Adipocyte (in vitro differentiated cells): ENCODE data around the gene POMGNT1.
A peak's percentile ranks its signal among the peaks of the same experiment; 100 is the strongest.

ENCODE experiments used
- DNase-seq: peaks from one replicate; pipeline ENCODE4 v3.0.0-alpha.2; 2015; ENCODE audit warnings: low read depth
- H3K27me3 ChIP-seq: replicated peaks from 2 replicates; pipeline ENCODE4 v1.7.0; 2013; ENCODE audit warnings: mild to moderate bottlenecking, low read length, moderate library complexity; ENCODE audit not compliant: control insufficient read depth, insufficient read depth
- H3K36me3 ChIP-seq: 2 replicates; pipeline ENCODE4 v1.7.0; 2013; ENCODE audit warnings: low read length, mild to moderate bottlenecking, moderate library complexity; ENCODE audit not compliant: control insufficient read depth, insufficient read depth, severe bottlenecking
- H3K4me1 ChIP-seq: 2 replicates; pipeline ENCODE4 v1.7.0; 2013; ENCODE audit warnings: mild to moderate bottlenecking, low read length, moderate library complexity; ENCODE audit not compliant: control insufficient read depth, insufficient read depth
- H3K4me3 ChIP-seq: 2 replicates; pipeline ENCODE4 v1.7.0; 2013; ENCODE audit warnings: mild to moderate bottlenecking, low read length, moderate library complexity
- H3K9ac ChIP-seq: 2 replicates; pipeline ENCODE4 v1.7.0; 2013; ENCODE audit warnings: mild to moderate bottlenecking, low read length, moderate library complexity
- H3K9me3 ChIP-seq: 2 replicates; pipeline ENCODE4 v1.7.0; 2013; ENCODE audit warnings: mild to moderate bottlenecking, low read length, moderate library complexity; ENCODE audit not compliant: control insufficient read depth

The POMGNT1 gene

DNA sequence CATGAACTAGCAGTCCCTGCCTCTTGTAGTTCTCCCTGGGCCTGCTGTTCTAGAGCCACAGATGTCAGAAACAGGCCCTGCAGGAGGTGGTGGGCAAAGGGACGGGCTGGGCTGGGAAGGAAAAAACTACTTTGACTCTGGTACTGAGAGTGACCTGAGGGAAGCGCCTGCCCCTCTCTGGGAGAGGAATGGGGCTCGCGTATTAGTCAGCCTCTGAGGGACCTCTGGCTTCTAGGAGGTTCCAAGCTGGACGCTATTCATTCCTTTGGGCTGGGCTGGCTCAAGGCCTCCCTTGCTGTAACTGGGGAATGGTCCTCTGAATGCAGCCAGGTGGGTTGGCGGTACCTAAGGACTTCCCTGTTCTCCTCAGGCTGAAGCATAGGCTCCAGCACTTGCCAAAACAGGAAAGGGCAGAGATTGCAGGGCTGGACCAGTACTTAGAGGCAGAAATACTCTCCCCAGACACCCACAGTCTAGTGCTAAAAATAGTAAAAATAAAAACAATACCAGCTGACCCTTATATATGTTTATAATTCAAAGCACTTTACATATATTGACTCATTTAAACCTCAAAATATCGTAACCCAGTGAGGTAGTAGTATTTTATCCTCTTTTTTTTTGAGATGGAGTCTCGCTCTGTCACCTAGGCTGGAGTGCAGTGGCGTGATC, 7.1 kb downstream of the POMGNT1 start:
- DNase-seq: no peak
- no peak overlapping the region for H3K4me3 ChIP-seq
- no peaks in the 10 kb centered on the region for H3K27me3 ChIP-seq
- H3K9ac ChIP-seq: no peak overlapping the region
- H3K36me3 ChIP-seq: peaks cover 64% of the 10 kb centered on the region
- peaks cover 20% of the 10 kb centered on the region for H3K4me1 ChIP-seq
- H3K9me3 ChIP-seq: no peaks in the 10 kb centered on the region

- Histone ChIP-seq H3K36me3 (peaks cover 59% of the 10 kb centered on the region), H3K9me3 (no peaks in the 10 kb centered on the region), H3K9ac (no peak overlapping the region), H3K4me3 (no peak overlapping the region), H3K4me1 (peaks cover 16% of the 10 kb centered on the region), H3K27me3 (no peaks in the 10 kb centered on the region)
- no peak for DNase-seq
Observed at GRCh38 chr1:46190539-46190938, 7.7 kb downstream of the POMGNT1 start.

GRCh38 chr1:46188295-46189030, 9.8 kb downstream of the POMGNT1 start:
- Histone ChIP-seq H3K36me3 (peaks cover 44% of the 10 kb centered on the region), H3K9ac (no peak overlapping the region), H3K9me3 (no peaks in the 10 kb centered on the region), H3K4me3 (no peak overlapping the region), H3K4me1 (peaks cover 8% of the 10 kb centered on the region), H3K27me3 (no peaks in the 10 kb centered on the region)
- peak; percentile 38 for DNase-seq

DNA sequence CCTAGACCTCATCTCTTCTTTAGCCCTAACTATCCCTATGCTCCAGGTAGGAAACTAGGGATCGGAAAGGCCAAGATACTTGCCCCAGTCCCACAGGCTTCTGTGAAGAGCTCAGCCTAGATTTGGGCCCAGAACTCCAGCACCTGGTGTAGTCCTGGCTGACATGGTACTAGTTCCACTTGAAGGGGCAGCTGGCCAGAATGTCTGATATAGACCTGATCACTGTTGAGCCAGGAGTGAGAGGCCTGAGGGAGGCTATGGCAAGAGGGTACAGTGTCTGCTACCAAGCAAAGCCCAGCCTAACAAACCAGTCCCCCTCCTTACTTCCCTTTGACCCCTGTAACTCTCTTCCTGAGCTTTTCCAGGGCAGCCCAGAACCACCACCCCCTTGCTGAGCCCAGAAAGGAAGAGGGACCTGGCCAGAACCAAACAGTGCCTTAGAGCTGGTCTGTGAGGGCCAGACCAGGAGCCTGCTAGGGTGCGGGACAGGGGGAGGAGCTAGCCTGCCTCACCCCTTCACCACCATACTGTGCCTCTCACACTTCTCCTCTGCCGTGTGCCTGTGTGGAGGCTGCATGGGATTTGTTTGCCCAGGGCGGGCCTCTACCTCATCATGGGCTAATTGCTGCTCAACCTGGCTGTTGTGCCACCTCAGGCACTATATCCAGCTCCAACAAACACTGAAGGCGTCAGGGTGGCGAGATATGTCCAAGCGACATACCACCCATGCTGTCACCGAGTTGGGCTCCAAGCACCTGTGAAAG, 10.9 kb downstream of the POMGNT1 start:
- peaks cover 19% of the 10 kb centered on the region for H3K4me1 ChIP-seq
- H3K36me3 ChIP-seq: peaks cover 32% of the 10 kb centered on the region

DNA sequence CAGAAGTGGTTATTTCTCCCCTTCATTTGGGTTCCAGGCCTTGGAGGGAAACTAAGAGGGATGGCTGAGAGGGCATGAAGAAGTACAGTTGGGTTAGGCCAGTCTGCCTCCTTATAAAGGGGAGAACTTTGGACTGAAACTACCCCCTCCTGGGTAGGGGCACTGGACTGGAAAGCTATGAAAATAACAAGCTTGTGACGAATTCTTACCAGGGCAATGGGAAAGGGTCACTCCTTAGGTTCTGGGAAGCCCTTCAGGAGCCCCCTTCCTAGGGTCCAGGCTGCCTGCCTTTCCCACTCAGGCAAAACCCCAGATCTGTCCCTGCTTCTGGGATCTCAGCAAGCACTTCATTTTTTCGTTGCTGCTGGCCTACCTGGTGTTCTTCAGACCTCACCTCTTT, 12.2 kb downstream of the POMGNT1 start:
- Histone ChIP-seq H3K9me3 (no peaks in the 10 kb centered on the region), H3K4me1 (peaks cover 19% of the 10 kb centered on the region), H3K27me3 (no peaks in the 10 kb centered on the region), H3K9ac (no peak overlapping the region), H3K4me3 (no peak overlapping the region), H3K36me3 (peaks cover 22% of the 10 kb centered on the region)
- no peak for DNase-seq

More for the DNA sequence above, 10.9 kb downstream of the POMGNT1 start:
- no peaks in the 10 kb centered on the region for H3K9me3 ChIP-seq
- no peak for DNase-seq
- H3K9ac ChIP-seq: no peak overlapping the region
- no peak overlapping the region for H3K4me3 ChIP-seq
- no peaks in the 10 kb centered on the region for H3K27me3 ChIP-seq

- H3K9ac ChIP-seq: no peak overlapping the region
- peaks cover 12% of the 10 kb centered on the region for H3K36me3 ChIP-seq
- no peaks in the 10 kb centered on the region for H3K9me3 ChIP-seq
- H3K4me3 ChIP-seq: no peak overlapping the region
- H3K27me3 ChIP-seq: no peaks in the 10 kb centered on the region
- no peak for DNase-seq
- H3K4me1 ChIP-seq: peaks cover 19% of the 10 kb centered on the region
Observed at GRCh38 chr1:46184920-46185658, 13.1 kb downstream of the POMGNT1 start.

DNA sequence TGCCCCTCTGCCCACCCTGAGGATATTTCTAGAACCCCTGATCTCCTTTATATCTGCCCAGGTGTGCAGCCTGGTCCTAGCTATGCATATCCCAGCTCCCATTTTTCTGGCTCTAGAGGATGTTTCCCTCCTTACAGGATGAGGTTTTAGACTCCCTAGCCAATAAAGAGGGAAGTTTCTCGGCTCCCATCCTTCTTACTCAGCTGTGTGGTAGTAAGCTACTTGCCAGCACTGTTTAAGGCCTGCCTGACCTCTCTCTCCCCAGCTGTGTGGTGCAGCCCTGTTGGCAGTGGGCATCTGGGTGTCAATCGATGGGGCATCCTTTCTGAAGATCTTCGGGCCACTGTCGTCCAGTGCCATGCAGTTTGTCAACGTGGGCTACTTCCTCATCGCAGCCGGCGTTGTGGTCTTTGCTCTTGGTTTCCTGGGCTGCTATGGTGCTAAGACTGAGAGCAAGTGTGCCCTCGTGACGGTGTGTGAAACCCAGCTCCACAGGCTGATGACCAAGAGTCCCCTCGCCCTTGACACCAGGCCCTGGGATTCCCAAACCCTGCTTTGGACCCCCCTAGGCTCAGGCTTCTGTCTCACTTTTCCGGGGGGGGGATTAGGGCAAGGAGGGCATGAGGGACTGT, 14.2 kb downstream of the POMGNT1 start:
- no peak for DNase-seq
- no peak overlapping the region for H3K9ac ChIP-seq
- H3K36me3 ChIP-seq: peaks cover 4% of the 10 kb centered on the region
- peaks cover 19% of the 10 kb centered on the region for H3K4me1 ChIP-seq
- H3K9me3 ChIP-seq: no peaks in the 10 kb centered on the region
- no peaks in the 10 kb centered on the region for H3K27me3 ChIP-seq
- no peak overlapping the region for H3K4me3 ChIP-seq

DNA sequence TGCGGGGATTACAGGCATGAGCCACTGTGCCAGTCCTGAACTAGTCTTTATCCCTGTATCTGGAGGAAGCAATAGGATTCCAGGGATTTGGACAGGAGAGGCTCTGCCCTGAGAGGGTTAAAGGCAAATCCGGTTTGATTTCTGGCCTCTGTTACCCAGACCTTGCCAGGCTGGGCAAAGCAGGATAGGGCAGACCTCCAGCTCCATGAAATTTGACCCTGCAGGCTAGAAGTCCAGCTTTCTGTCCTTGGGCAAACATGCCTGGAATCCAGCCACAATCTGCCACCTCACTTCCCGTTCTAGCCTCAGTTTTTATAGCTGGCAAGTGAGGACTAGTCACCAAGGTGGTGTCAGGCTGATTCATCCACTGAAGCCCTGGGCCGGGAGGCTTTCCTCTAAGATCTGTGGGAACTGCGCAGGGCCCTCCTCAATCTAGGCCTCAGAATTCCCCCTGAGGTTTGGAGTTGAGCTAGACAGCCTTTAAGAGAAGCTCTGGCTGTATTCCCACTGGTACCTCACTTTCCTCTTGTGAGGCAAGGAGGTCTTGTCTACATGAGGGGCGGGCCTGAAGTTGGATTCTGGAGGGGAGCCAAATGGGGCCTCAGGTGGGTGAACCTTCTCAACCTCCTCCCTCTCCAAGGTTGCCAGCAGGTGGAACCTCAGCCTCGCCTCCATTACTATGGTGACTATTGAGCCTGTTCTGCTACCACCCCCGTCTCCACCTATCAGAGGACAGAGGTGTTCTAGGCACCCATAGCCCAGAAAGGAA, 15.0 kb downstream of the POMGNT1 start:
- Histone ChIP-seq H3K9me3 (no peaks in the 10 kb centered on the region), H3K27me3 (no peaks in the 10 kb centered on the region), H3K36me3 (no peaks in the 10 kb centered on the region), H3K9ac (peak overlapping the region; percentile 52), H3K4me3 (no peak overlapping the region), H3K4me1 (peaks cover 15% of the 10 kb centered on the region)
- DNase-seq: peak; percentile 92

GRCh38 chr1:46181343-46182260, 16.6 kb downstream of the POMGNT1 start:
- Histone ChIP-seq H3K4me1 (peaks cover 15% of the 10 kb centered on the region), H3K4me3 (no peak overlapping the region), H3K27me3 (no peaks in the 10 kb centered on the region), H3K36me3 (no peaks in the 10 kb centered on the region), H3K9ac (no peak overlapping the region), H3K9me3 (no peaks in the 10 kb centered on the region)
- peak; percentile 83 for DNase-seq
